GM18868 (cell line): Measurements from ENCODE around the gene ASMTL.
"Not testable (repeated sequence)": the region's sequence is repeated elsewhere in the genome, so short reads cannot be mapped to it uniquely, and the experiment has no call there.

Source experiments
- ATAC-seq: cut with Tn5 transposase; IDR thresholded peaks from one replicate; pipeline ENCODE4 v1.9.1; 2021; ENCODE audit warnings: mild to moderate bottlenecking, moderate library complexity; ENCODE audit not compliant: unreplicated experiment

ASMTL gene

GRCh38 chrX:1435241-1435895 lies 17.3 kb downstream of the ASMTL start:
- no peak for ATAC-seq

GRCh38 chrX:1434871-1435240 lies 17.9 kb downstream of the ASMTL start:
- no peak for ATAC-seq

- ATAC-seq = no peak
These were observed 18.9 kb downstream of the ASMTL start for GRCh38 chrX:1433646-1434357.

- ATAC-seq = no peak
These were observed 22.3 kb downstream of the ASMTL start for GRCh38 chrX:1430451-1430850.

GRCh38 chrX:1427756-1428155 lies 25.0 kb downstream of the ASMTL start:
- no peak for ATAC-seq

- ATAC-seq = not testable (repeated sequence)
These were observed 26.4 kb downstream of the ASMTL start for GRCh38 chrX:1426321-1426720.

GRCh38 chrX:1425381-1425780 lies 27.3 kb downstream of the ASMTL start:
- ATAC-seq = no peak

- ATAC-seq = no peak
These were observed 28.4 kb downstream of the ASMTL start for GRCh38 chrX:1424147-1424851.

GRCh38 chrX:1423215-1423614 lies 29.5 kb downstream of the ASMTL start:
- ATAC-seq = no peak

GRCh38 chrX:1422135-1422465 lies 30.6 kb downstream of the ASMTL start:
- no peak for ATAC-seq

- ATAC-seq = no peak
These were observed 31.1 kb downstream of the ASMTL start for GRCh38 chrX:1421433-1422134.

- ATAC-seq = no peak
These were observed 32.3 kb downstream of the ASMTL start for GRCh38 chrX:1420371-1420770.

- ATAC-seq = no peak
These were observed 33.0 kb downstream of the ASMTL start for GRCh38 chrX:1419545-1420355.

GRCh38 chrX:1418901-1419544 lies 33.7 kb downstream of the ASMTL start:
- ATAC-seq = no peak

- ATAC-seq = no peak
These were observed 34.6 kb downstream of the ASMTL start for GRCh38 chrX:1417921-1418771.

GRCh38 chrX:1416965-1417760 lies 35.5 kb downstream of the ASMTL start:
- no peak for ATAC-seq

- ATAC-seq = no peak
These were observed 36.4 kb downstream of the ASMTL start for GRCh38 chrX:1416327-1416784.

- no peak for ATAC-seq
These were observed 40.1 kb downstream of the ASMTL start for GRCh38 chrX:1412551-1413161.
